T-helper 1 cell treated with Interleukin-12 subunit alpha and Interleukin-12 subunit beta and Interleukin-4 antibody, amounts not matched to agents 30 ng/mL and 1 ng/mL, for 36 hours (primary cell): ENCODE results near the gene PPM1L. TPM values are rescaled to one million over a fixed set of nuclear protein-coding genes. Genes with fewer than 3 reads are reported as not detected.
"Not testable (repeated sequence)": the region's sequence is repeated elsewhere in the genome, so short reads cannot be mapped to it uniquely, and the experiment has no call there.

Source experiments
- intact Hi-C: fragments of 100-400 bp; cut with micrococcal nuclease; formaldehyde crosslinking; loops from one replicate; pipeline ENCODE4 v1.15.1; 2024
- total RNA-seq: library from RNA; stranded (reverse); gene quantifications from 2 replicates; pipeline ENCODE4 v1.2.3, GENCODE V29; 2022

Gene PPM1L
- total RNA-seq, 1 donor from 2014 or later: 6.3 TPM

DNA sequence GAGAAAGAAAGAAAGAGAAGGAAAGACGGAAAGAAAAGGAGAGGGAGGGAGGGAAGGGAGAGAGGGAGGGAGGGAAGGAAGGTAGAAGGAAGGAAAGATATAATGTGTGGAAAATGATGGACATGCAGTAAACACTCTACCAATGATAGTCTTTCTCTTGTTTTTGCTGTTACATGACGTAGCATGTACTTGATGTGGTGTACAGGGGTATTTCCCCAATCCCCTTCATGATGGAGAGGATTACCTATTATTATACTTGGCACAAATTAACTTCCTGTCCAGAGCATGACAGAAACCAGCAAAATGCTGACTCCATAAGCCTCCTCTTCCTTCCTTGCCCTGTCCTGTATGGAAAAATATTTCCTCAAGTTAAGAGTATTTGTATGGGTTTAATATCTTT, 224.7 kb downstream of the PPM1L start:
- intact Hi-C loops: no loop called here

DNA sequence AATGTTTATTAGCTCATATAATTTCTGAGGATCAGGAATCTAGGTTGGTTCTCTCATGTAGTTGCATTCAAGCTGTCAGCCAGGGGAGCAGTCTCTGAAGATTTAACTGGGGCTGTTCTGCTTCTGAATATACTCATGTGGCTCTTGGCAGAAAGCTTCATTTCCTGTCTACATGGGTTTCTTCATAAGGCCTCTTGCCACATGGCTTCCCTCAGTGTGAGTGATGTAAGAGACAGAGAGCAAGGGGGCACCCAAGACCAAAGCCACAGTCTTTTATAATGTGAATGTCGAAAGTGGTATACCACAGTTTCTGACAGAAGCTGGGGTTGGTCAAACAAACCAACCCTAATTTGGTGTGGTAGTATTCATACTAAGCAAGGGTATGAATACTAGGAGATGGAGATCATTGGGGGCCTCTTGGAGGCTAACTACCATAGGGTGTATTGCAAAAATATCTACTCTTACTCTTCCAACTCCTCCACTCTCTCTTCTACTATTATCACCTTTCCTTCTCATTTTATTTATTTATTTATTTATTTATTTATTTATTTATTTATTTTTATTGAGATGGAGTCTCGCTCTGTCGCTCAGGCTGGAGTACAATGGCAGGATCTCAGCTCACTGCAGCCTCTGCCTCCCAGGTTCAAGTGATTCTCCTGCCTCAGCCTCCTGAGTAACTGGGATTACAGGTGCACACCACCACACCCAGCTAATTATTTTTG, 225.3 kb downstream of the PPM1L start:
- intact Hi-C loops: no loop called here

DNA sequence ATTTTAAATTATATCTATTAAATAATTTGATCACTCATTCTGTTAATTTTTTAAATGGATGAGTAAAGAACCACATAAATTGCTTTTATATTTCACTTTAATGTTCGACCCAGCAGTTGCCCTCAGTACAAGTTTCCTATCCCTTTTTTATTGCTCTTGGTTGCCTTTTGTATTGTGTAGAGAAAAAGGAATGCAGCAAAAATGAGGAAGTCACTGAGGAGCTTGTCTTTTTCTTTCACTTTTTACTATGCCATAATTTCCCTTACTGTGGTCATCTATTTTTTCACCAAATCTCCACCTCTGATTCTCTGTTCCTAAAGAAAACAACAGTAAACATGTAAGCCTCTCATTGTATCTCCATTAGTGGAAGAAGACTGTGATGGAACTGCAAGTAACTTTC, 226.5 kb downstream of the PPM1L start:
- intact Hi-C loops: no loop called here

DNA sequence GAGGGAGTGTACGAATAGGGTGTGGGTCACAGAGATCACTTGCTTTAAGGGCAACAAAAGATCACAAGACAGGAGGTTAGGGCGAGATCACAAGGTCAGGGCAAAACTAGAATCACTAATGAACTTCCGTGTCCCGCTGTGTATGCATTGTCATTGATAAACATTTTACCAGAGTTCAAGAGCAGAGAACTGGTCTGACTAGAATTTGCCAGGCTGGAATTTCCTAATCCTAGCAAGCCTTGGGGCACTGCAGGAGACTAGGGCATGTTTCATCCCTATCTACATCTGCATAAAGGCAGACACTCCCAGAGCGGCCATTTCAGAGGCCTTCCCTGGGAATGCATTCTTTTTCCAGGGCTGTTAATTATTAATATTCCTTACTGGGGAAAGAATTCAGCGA, 227.9 kb downstream of the PPM1L start:
- intact Hi-C loops: not testable (repeated sequence)

DNA sequence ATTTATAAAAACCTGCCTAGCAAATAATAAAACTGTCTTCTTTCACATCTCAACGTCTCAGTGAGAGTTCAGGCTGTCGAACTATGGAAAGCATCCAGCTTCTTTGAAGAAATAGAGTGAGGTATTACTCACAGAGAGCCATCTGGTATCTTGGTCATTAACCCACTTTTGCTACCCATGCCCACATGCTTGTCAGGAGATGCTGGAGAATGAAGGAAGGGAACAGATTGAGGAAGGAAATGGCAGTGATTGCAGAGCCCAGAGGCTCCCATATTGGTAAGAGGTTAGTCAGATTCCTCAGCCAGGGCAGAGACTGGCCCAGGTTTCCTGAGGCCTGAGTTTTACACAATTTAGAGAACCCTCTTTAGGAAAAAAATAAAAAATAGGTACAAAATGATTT, 230.0 kb downstream of the PPM1L start:
- intact Hi-C loops: no loop called here

DNA sequence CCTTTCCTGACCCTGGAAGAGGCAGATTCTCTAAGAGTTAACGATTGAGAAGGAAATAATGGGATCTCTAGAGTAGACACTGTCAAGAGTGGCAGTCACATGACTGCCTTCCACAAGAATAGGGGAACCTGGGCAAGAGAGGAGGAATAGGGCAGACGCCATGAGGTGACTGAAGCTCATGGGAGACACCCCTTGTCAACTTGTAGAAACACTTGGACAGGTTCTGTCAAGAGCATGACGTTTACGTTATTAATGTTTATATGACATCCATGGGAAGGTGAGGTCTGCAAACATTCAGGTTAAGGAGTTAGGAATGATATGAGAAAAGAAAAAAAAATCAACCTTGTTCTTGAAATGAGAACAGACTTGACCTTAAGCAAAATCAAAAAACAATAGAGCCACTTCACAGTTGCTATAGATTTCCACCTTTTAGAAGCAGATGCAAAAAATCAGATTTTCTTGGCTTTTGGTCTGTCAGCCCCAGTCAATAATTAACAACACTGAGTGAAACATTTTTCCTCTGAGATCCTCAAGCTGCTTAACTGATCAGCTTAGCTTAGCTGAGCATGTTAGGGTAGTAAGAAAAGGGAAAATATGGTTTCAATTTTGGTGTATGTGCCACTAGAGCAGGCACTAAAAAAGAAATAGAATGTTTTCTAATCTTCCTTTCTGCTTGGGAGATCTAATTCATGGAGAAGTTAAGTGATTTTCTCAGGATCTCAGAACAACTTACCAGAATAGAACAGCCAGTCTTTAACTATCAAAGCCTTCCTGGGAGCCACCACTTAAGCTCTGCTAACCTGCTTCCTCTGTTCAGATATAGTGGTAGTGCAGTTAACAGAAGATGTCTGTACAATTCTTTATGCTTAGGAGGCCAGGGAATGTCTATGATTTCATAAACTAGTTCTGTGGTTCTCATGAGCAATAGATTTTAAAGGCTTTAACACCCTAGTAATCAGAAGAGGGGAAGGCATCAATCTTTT, 232.2 kb downstream of the PPM1L start:
- intact Hi-C loops: no loop called here

DNA sequence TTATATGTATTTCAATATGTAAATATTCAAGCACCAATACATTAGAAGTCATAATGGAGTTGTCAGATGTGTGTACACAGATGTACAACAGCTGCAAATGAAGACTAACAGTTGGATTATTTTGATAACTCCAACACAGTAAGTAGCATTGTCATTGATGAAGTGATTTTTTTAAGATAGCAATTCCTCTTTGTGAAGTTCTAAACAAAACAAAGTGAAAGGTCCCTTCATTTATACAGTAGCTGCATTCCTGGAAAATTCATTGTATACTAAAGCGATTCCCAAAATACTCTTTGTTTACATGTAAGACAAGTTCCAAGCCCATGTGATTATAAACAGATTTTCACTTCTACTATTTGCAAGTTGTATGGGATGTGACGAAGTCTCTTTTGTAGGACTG, 234.4 kb downstream of the PPM1L start:
- intact Hi-C loops: no loop called here

DNA sequence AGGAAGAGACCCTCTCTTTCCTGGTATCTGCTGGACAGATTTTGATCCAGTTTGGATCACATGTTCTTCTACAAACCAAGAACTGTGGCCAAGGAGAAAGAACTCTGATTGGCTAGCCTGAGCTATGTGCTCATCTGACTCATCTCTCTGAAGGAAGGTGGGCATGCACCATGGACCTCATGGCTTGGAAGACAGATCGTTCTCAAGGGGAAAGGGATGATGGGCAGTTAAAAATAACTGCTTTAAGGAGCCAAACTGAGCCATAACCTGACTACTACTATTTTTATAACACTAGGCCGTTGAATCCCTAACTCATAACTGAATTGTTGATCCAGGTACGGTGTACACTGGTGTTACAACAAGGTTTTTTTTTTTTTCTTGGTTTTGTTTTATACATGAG, 236.7 kb downstream of the PPM1L start:
- intact Hi-C loops: no loop called here

DNA sequence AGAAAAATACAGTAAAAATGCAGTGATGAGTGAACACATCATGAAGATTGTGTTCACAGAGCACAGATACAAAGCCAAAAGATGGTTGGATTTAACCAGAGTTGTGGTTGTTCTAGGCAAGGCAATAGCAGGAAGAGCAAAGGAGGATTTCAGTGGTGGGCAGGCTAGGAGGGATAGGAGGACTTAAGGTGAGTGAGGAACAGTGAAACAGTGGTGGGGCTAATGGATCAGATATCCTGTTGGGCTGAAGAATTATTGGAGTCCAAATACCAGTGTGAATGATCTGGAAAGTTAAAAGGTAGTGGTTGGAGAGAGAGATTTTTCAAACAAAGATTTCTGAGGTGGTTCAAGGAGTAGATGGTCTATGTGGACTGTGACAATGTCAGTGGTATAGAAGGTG, 240.8 kb downstream of the PPM1L start:
- intact Hi-C loops: loop anchor here (5.0 kb wide), 1 partner anchor 280 kb away; no protein-coding TSS in a partner anchor

DNA sequence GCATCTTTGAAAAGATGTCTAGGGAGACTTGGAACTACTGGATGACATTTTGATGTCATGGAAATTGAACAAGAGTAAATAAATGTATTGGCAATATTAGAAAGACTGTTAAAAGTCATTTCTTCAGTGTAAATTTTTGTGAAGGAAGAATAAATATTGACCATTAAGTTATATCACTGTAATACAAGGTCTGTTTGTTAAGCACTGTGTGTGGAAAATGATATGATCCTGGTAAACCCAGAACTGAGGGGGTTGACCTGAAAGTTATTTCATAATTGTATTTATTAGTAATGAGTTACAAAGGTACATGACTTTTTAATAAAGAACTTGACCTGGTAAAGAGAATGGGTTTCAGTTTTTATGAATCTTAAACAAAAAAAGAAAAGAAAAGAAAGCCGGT, 242.6 kb downstream of the PPM1L start:
- intact Hi-C loops: loop anchor here (5.0 kb wide), 1 partner anchor 279 kb away; no protein-coding TSS in a partner anchor

DNA sequence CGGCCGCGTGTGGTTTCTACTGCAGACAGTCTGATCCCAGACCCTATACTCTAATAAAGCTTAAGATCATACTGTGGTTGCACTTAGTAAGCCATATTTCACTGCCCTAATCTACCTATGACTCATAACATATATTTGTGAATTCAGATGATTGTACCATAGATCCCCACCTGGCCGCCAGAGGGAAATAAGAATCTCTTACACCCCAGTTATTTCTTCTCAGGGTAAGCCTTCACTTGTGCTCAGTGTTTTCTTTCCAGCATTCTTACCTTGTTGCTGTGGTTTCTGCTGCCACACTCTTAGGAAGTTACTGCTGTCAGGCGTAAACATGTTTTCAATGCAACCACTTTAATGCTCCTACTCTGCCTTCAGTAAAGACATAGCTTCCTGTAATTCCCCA, 243.2 kb downstream of the PPM1L start:
- intact Hi-C loops: loop anchor here (5.0 kb wide), 1 partner anchor 278 kb away; no protein-coding TSS in a partner anchor

DNA sequence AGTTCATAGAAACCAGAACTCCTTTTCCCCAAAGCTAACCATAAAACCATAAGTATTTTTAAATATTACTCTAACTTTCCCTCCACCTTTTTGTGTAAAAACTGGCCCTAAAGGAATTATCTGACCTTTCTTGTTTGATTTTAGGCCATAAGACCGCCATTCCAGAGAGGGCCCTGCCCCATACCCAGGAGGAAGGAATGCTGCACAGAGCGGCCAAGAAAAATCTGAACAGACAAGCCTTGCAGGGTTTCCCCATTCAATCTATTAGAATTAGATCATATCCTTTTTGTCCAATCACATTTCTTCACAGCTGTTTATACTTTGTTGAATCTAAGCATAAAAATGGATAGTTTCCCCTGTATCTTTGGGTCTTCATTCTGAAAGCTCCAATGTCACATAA, 252.1 kb downstream of the PPM1L start:
- intact Hi-C loops: no loop called here

DNA sequence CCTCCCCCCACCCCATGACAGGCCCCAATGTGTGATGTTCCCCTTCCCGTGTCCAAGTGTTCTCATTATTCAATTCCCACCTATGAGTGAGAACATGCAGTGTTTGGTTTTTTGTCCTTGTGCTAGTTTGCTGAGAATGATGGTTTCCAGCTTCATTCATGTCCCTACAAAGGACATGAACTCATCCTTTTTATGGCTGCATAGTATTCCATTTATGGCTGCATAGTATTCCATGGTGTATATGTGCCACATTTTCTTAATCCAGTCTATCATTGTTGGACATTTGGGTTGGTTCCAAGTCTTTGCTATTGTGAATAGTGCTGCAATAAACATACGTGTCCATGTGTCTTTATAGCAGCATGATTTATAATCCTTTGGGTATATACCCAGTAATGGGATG, 254.1 kb downstream of the PPM1L start:
- intact Hi-C loops: not testable (repeated sequence)

DNA sequence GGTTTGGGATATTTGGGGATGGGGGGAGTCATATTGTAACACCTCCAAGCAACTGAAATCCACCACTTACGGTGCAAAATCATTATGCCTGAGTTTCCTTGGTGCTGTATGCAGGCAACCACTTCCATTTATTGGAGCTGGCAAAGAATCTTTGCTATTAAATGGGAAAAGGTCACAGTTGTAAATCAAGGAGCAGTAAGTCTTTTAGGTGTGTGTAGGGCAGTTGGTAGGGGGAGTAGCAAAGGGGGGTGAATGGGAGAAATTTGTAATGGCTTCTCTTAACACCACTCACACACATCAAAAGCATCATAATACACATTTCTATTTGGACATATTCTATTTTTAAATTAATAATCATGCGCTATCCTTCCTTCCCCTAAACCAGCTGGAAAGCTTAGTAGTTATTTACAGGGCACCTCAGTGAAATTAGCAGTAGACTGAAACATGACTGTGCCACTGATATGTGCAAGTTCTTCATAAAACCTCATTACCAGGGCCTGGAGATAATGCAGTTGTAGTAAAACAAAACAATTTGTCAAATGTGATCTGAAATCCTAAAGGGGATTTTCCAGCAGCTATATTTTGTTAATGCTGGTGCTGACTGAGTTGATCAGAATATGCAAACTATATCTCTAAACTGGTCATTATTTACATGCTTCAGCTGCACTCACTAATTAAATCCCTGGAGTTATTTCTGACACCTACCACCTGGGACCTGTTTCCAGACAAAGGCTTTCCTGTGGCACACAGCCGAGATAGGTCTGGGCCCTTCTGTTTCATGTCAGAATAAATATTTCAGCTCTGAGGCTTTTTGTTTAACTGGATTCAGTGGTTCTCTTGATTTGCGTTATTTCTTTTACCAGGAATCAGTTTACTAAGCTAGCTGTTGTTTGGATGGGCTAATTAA, 259.1 kb downstream of the PPM1L start:
- intact Hi-C loops: no loop called here

DNA sequence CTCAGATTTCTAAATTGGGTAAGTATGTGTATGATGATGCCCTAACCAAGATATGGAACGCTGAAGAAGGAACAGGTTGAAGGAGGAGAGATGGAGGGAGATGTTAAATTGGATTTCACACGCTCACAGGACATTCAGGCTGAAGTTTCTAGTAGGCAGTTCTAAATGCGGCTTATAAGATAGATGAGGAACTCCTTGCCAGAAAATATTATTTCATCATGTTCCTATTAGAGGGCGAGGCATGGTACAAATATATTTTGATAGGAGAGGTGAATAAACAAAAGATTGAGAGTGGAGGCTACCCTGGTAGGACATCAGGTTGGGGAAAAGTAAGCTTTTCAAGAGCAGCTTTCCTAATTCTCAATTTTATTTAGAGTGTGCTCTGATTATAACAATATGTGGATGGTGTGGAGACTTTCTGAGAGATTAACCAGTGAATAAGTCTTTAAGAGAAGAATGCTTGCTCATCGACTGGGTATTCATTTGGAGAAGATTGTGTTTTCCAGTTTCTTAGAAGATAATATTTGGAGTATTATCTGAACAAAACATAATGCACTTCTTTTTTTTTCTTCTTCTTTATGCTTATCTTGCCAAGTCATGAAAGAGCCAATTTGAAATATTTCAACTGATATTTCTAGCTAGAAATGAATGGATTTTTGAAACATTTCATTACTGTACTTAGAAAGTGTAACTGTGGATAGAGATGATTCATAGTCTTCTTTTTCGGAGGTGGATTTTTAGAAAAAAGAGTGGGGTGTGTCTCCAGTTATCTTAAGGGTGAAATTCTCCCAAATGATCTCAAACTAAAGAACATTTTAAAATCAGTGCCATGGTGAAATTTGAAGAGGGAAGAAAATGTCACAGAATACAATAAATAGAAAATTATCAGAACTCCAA, 260.6 kb downstream of the PPM1L start:
- intact Hi-C loops: no loop called here

DNA sequence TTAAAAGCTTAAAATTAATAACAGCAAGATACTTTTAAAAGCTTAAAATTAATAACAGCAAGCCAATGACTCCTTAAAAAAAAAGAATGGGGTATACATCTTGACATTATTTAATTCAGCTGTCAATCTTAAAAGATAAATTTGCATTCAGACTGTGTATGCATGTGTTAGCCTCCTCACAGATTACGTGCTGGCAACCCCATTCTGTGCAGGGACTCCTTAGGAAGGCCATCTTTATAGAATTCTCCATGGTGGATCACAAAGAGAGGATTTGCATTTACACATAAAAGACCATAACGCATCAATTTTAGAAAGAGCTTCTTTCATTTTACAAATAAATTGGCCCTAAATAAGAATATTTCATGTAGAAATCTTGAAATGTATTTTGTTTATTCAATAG, 261.9 kb downstream of the PPM1L start:
- intact Hi-C loops: no loop called here

DNA sequence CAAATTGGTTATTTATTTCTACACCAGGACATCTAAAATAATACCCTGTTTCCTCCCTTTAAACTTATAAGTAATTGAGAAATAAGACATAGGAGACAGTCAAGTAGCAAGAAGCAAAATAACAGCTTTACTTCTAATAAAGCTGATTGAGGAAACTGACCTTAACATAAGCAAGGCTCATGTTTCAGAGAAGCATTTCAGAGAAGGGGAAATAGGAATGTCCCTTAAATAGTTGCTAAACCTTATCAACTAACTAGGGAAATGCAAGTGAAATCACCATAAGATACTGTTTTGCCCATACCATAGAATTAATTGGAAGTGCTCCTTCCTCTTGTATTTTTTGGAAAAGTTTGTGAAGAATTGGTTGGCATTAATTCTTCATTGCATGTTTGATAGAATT, 264.2 kb downstream of the PPM1L start:
- intact Hi-C loops: no loop called here

DNA sequence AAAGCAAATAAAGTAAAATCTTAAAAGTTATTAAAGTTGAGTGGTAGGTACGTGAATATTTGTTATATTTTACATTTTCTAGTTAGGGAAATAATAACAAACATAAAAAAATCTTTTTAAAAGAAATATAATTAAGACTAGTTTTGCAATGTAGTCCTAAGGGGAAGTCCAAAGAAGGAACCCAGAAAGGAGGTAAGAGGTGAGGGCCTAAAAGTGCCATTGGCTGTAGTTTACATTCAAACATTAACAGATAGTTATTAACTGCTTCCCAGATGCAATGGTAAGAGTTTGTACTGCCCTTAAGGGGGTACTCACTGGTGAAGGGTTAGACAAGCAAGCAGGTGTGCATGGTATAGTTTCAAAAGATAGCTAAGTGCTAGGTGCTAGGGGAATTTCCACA, 269.9 kb downstream of the PPM1L start:
- intact Hi-C loops: no loop called here

DNA sequence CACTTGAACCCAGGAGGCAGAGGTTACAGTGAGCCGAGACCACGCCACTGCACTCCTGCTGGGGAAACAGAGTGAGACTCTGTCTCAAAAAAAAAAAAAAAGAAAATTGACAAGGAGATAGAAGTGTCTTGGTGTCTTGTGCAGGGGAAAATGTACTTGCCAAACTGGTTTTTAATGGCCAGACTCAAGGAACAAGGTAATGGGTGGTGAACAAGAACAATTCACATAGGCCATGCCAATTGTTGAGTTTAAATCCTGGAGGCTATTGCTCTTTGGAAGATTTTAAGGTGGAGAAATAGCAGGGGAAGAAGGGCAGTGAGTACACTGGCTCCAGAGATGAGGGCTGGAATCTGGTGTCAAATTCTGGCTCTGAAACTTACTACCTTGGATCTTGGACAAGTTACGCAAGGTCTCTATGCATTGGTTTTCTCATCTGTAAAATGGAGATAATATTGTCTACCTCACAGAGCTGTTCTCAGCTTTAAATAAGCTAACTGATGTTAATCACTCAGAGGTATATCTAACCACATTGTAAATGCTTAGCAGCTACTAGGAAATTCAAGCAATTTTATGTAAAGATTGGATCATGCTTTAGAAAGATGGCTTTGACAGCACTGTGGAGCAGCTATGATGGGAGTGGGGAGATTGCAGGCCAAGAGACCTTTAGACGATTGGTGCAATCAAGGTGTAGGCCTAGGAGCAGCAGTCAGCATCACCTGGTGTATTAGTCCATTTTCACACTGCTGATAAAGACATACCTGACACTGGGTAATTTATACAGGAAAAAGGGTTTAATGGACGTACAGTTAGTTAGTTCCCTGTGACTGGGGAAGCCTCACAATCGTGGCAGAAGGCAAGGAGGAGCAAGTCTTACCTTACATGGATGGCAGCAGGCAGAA, 270.8 kb downstream of the PPM1L start:
- intact Hi-C loops: no loop called here
